B cell (primary cell): ENCODE results near the gene CD80. TPM values are rescaled to one million over a fixed set of nuclear protein-coding genes. Genes with fewer than 3 reads are reported as not detected.
"Not testable (repeated sequence)": the region's sequence is repeated elsewhere in the genome, so short reads cannot be mapped to it uniquely, and the experiment has no call there.

Experiments used
- ATAC-seq: fragments of 200-7000 bp; cut with Tn5 transposase; one replicate; pipeline ENCODE4 v1.10.0; 2021; ENCODE audit warnings: low read depth, mild to moderate bottlenecking, moderate number of reproducible peaks, moderate library complexity
- CTCF ChIA-PET: fragments of 350-600 bp; sonication (Branson Sonifier 250); formaldehyde crosslinking; loops from one replicate; lab custom pipeline; 2021; ENCODE audit warnings: antibody characterized with exemption, inconsistent platforms; lab: Charles Lee
- POLR2A ChIA-PET: fragments of 350-600 bp; sonication (Branson Sonifier 250); formaldehyde crosslinking; loops from one replicate; lab custom pipeline; 2021; ENCODE audit warnings: antibody characterized with exemption; lab: Charles Lee
- DNase-seq: peaks from one replicate; pipeline ENCODE4 v3.0.0; 2013
- H2AFZ ChIP-seq: 2 replicates; pipeline ENCODE4 v1.6.1; 2012; ENCODE audit warnings: mild to moderate bottlenecking, low read depth, low read length; ENCODE audit not compliant: insufficient read depth, poor library complexity, severe bottlenecking
- H3K27ac ChIP-seq, 2 donors: 1 replicate in 1 of 2; 2 replicates in 1 of 2; pipeline ENCODE4 v1.5.1; 2012 to 2013; ENCODE audit warnings: low read length in 2 of 2, mild to moderate bottlenecking in 2 of 2, moderate library complexity in 1 of 2
- H3K27me3 ChIP-seq, 4 experiments: fragments of 200-600 bp in 1 of 4; sonication (generic) in 1 of 4; replicated peaks in 1 of 4; 1 replicate in 2 of 4; 2 replicates in 2 of 4; pipeline versions ENCODE4 v1.6.1 to v1.7.0; 2013 to 2016; ENCODE audit warnings: low read length in 3 of 4, mild to moderate bottlenecking in 2 of 4, mixed read lengths in 1 of 4, moderate library complexity in 1 of 4; ENCODE audit not compliant: insufficient read depth in 4 of 4, control insufficient read depth in 3 of 4; ENCODE audit errors: control extremely low read depth in 1 of 4
- H3K36me3 ChIP-seq, 2 experiments: replicated peaks in 1 of 2; 1 replicate in 1 of 2; 2 replicates in 1 of 2; pipeline versions ENCODE4 v1.6.1 to v1.7.1; 2013; ENCODE audit warnings: low read length in 1 of 2; ENCODE audit not compliant: insufficient read depth in 2 of 2, control insufficient read depth in 1 of 2; ENCODE audit errors: control extremely low read depth in 1 of 2, extremely low read depth in 1 of 2
- H3K4me1 ChIP-seq, 2 donors: fragments of 200-600 bp in 1 of 2; sonication (generic) in 1 of 2; 1 replicate in 1 of 2; 2 replicates in 1 of 2; pipeline versions ENCODE4 v1.5.1 to v1.6.1; 2013 to 2017; ENCODE audit warnings: low read length in 2 of 2; ENCODE audit not compliant: control insufficient read depth in 2 of 2, insufficient read depth in 2 of 2
- H3K4me2 ChIP-seq: replicated peaks from 2 replicates; pipeline ENCODE3; 2012; ENCODE audit warnings: mild to moderate bottlenecking, low read depth, low read length; ENCODE audit not compliant: poor library complexity, severe bottlenecking
- H3K4me3 ChIP-seq, 5 experiments: fragments of 200-600 bp in 1 of 5; sonication (generic) in 1 of 5; 1 replicate in 3 of 5; 2 replicates in 2 of 5; pipeline versions ENCODE4 v1.5.1 to v1.7.0; 2011 to 2016; ENCODE audit warnings: low read length in 4 of 5, mild to moderate bottlenecking in 4 of 5, low read depth in 2 of 5, control low read depth in 1 of 5, moderate library complexity in 1 of 5; ENCODE audit not compliant: insufficient read depth in 1 of 5; ENCODE audit errors: control extremely low read depth in 1 of 5, extremely low read depth in 1 of 5
- H3K79me2 ChIP-seq: fragments of 200-600 bp; sonication (generic); one replicate; pipeline ENCODE4 v1.6.0; 2016; ENCODE audit warnings: low read length; ENCODE audit not compliant: control insufficient read depth, insufficient read depth
- H3K9ac ChIP-seq: fragments of 200-600 bp; sonication (generic); 2 replicates; pipeline ENCODE4 v1.6.1; 2017; ENCODE audit warnings: mild to moderate bottlenecking, low read length, moderate library complexity
- H3K9me3 ChIP-seq, 3 donors: one replicate each; pipeline versions ENCODE4 v1.6.1 to v1.7.1; 2013; ENCODE audit warnings: low read length in 2 of 3; ENCODE audit not compliant: control insufficient read depth in 2 of 3, insufficient read depth in 1 of 3; ENCODE audit errors: control extremely low read depth in 1 of 3
- H4K20me1 ChIP-seq: 2 replicates; pipeline ENCODE4 v1.6.0; 2012; ENCODE audit warnings: mild to moderate bottlenecking, low read length; ENCODE audit not compliant: insufficient read depth, control insufficient read depth, poor library complexity, severe bottlenecking
- H3K27ac Mint-ChIP-seq: one replicate; pipeline ENCODE4 v1.8.0; 2021; ENCODE audit warnings: mixed read lengths
- H3K27me3 Mint-ChIP-seq: one replicate; pipeline ENCODE4 v1.8.0; 2021; ENCODE audit warnings: mixed read lengths
- H3K4me1 Mint-ChIP-seq: one replicate; pipeline ENCODE4 v1.8.0; 2021; ENCODE audit warnings: mixed read lengths
- H3K4me3 Mint-ChIP-seq: one replicate; pipeline ENCODE4 v1.8.0; 2021; ENCODE audit warnings: mixed read lengths
- H3K9me3 Mint-ChIP-seq: one replicate; pipeline ENCODE4 v1.8.0; 2022; ENCODE audit warnings: mixed read lengths; ENCODE audit not compliant: insufficient read depth
- EZH2 ChIP-seq: IDR thresholded peaks from 2 replicates; pipeline ENCODE4 v1.6.1; 2012; ENCODE audit warnings: borderline replicate concordance, low read depth, mild to moderate bottlenecking, moderate library complexity, low read length; ENCODE audit not compliant: insufficient read depth, poor library complexity, severe bottlenecking
- WGBS: methylation state at CpG from one replicate; pipeline ENCODE4 v1.1.5; 2013; ENCODE audit warnings: missing lambda C conversion rate; ENCODE audit not compliant: insufficient coverage; 5-methylcytosine and 5-hydroxymethylcytosine counted together
- intact Hi-C: fragments of 100-400 bp; cut with micrococcal nuclease; formaldehyde crosslinking; loops from one replicate; pipeline ENCODE4 v1.10.0; 2022
- polyA plus RNA-seq: library from polyadenylated mRNA; depleted of rRNA; stranded (reverse); fragments of >200 nt; gene quantifications from 2 replicates; pipeline ENCODE4 v1.2.3, GENCODE V29; 2012
- total RNA-seq, 2 donors: library from RNA; stranded (reverse); fragments of 120-200 nt in 1 of 2; gene quantifications; 1 replicate in 1 of 2; 2 replicates in 1 of 2; pipeline versions ENCODE4 v1.2.3 to v1.2.4, GENCODE V29; 2013 to 2022
- TF ChIP-seq, protein P1 (sequence below): fragments of 200-600 bp; IDR thresholded peaks from one replicate; pipeline ENCODE4 v1.8.0; 2022; ENCODE audit warnings: antibody characterized with exemption, mild to moderate bottlenecking

The CD80 gene
- total and polyA plus RNA-seq, 2 donors (not counting 1 experiment from before 2014, with no cell fraction given), result 15.0 to 26.5 TPM

DNA sequence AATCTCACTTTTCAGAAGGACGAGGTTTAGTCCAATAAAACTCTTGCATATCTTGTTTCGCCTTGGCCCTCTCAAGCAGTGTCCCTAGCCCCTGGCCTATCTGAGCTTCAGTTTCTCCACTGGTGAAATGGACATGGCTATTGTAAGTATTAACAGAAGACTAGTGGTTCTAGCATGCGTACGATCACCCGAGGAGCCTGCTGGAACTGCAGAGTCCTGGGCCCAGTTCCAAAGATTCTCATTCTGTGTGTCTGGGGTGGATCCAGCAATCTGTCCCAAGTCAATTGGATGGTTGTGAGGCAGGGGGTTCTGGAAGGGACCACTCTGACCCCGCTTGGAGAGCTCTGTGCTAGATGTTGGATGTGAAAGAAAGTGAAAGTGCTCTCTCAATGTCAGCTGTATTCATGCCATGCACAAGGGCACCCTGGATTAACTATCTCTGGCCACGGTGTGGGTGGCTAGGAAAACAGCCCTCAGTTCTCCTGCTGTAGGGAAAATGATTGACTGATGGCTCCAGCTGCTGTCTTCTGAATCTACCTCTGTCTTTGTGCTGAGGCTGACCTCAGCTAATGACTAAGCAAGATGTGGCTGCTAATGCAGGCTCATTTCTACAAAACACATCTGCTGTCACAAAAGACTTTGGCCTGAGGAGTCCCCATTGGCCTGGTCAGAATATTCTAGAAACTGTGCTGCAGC is 36.4 kb upstream of the CD80 start:
- no peak overlapping the region for H3K9ac ChIP-seq
- no peaks in the 10 kb centered on the region for H3K36me3 ChIP-seq
- 77% methylated on average over 5 of the region's 7 CpGs for WGBS
- no peak for ATAC-seq
- H3K4me2 ChIP-seq, result peak overlapping the region; percentile 13
- H3K4me3 ChIP-seq, result no peak overlapping the region
- Mint-ChIP-seq H3K27me3 (no peaks in the 10 kb centered on the region), H3K4me1 (peaks cover 35% of the 10 kb centered on the region), H3K9me3 (no peaks in the 10 kb centered on the region), H3K4me3 (no peak overlapping the region), H3K27ac (no peak overlapping the region)
- H2AFZ ChIP-seq, result peak overlapping the region; percentile 29
- no peaks in the 10 kb centered on the region for H4K20me1 ChIP-seq
- no peaks in the 10 kb centered on the region for H3K27me3 ChIP-seq
- no peak overlapping the region for H3K27ac ChIP-seq
- no peak for TF ChIP-seq EZH2
- TF ChIP-seq, protein P1, sequence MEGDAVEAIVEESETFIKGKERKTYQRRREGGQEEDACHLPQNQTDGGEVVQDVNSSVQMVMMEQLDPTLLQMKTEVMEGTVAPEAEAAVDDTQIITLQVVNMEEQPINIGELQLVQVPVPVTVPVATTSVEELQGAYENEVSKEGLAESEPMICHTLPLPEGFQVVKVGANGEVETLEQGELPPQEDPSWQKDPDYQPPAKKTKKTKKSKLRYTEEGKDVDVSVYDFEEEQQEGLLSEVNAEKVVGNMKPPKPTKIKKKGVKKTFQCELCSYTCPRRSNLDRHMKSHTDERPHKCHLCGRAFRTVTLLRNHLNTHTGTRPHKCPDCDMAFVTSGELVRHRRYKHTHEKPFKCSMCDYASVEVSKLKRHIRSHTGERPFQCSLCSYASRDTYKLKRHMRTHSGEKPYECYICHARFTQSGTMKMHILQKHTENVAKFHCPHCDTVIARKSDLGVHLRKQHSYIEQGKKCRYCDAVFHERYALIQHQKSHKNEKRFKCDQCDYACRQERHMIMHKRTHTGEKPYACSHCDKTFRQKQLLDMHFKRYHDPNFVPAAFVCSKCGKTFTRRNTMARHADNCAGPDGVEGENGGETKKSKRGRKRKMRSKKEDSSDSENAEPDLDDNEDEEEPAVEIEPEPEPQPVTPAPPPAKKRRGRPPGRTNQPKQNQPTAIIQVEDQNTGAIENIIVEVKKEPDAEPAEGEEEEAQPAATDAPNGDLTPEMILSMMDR, result no peak
- peaks cover 7 to 15% of the 10 kb centered on the region in 2 donors for H3K4me1 ChIP-seq
- no peaks in the 10 kb centered on the region for H3K79me2 ChIP-seq
- no peaks in the 10 kb centered on the region for H3K9me3 ChIP-seq
- intact Hi-C loops, result loop anchor here (5.0 kb wide), 1 partner anchor 38 kb away; the partner anchor contains the start of gene CD80
- ChIA-PET POLR2A (no interaction called here), CTCF (no interaction called here)
- DNase-seq, result no peak

DNA sequence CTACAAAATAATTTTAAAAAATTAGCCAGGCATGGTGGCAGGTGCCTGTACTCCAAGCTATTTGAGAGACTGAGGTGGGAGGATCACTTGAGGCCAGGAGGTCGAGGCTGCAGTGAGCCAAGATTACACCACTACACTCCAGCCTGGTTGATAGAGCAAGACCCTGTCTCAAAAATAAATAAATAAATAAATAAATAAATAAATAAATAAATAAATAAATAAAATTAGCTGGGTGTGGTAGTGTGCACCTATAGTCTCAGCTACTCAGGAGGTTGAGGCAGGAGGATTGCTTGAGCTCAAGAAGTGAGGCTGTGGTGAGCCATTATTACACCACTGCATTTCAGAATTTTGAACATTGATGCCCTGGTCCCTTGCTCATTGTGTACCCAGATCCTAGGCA is 35.5 kb upstream of the CD80 start:
- H4K20me1 ChIP-seq, H3K4me2 ChIP-seq, ATAC-seq, H3K4me3 ChIP-seq, H3K27me3 ChIP-seq, H3K9ac ChIP-seq, CTCF ChIA-PET, POLR2A ChIA-PET, DNase-seq, H2AFZ ChIP-seq, H3K27me3 Mint-ChIP-seq, H3K27ac ChIP-seq, H3K27ac Mint-ChIP-seq, H3K9me3 ChIP-seq, H3K4me3 Mint-ChIP-seq, H3K9me3 Mint-ChIP-seq, H3K79me2 ChIP-seq, H3K36me3 ChIP-seq: not testable (repeated sequence)
- peaks cover 7 to 11% of the 10 kb centered on the region in 2 donors for H3K4me1 ChIP-seq
- peaks cover 32% of the 10 kb centered on the region for H3K4me1 Mint-ChIP-seq
- WGBS, result no CpG with 5 or more reads among the region's 1 CpG
- intact Hi-C loops, result loop anchor here (5.0 kb wide), 1 partner anchor 38 kb away; the partner anchor contains the start of gene CD80
